ENCODE data around the gene GCSAM. TPM values are rescaled to one million over a fixed set of nuclear protein-coding genes. Genes with fewer than 3 reads are reported as not detected.

Gene GCSAM
- total RNA-seq, 1 experiment from 2014 or later: not detected

GRCh38 chr3:112109322-112109721, 23.7 kb downstream of the GCSAM start:
- Histone ChIP-seq H4K20me1 (ENCODE audit: control insufficient read depth, insufficient read depth, insufficient read length) (no peaks in the 10 kb centered on the region), H2BK12ac (ENCODE audit: insufficient read length, low read depth, low read length) (no peak overlapping the region), H4K8ac (replicated peaks; ENCODE audit: insufficient read length, low read depth, low read length) (no peak overlapping the region), H2BK120ac (ENCODE audit: low read depth, low read length, poor library complexity, severe bottlenecking) (no peak overlapping the region), H3K14ac (ENCODE audit: insufficient read depth, low read length) (no peak overlapping the region), H3T11ph (ENCODE audit: low read length) (no peak overlapping the region), H3K4me1 (ENCODE audit: insufficient read depth, low read length) (no peaks in the 10 kb centered on the region), H2BK15ac (ENCODE audit: low read depth, low read length) (no peak overlapping the region), H3K27me3 (ENCODE audit: insufficient read depth, low read length) (no peaks in the 10 kb centered on the region), H2BK20ac (ENCODE audit: low read depth, low read length, poor library complexity, severe bottlenecking) (no peak overlapping the region), H3K23ac (ENCODE audit: insufficient read length, low read depth, low read length) (no peak overlapping the region), H4K5ac (ENCODE audit: insufficient read length, low read depth, low read length) (no peak overlapping the region), H3K9me3 (ENCODE audit: control insufficient read depth, low read depth, low read length) (no peaks in the 10 kb centered on the region), H3K23me2 (ENCODE audit: insufficient read length, low read depth, low read length, poor library complexity, severe bottlenecking) (no peaks in the 10 kb centered on the region), H2AFZ (ENCODE audit: low read length) (no peak overlapping the region), H4K91ac (ENCODE audit: insufficient read length, low read depth, low read length) (no peak overlapping the region), H2BK5ac (ENCODE audit: insufficient read length, low read length) (no peak overlapping the region), H3K4ac (ENCODE audit: low read depth, low read length) (no peak overlapping the region), H3K9ac (ENCODE audit: extremely low read depth, insufficient read length, low read length) (no peak overlapping the region), H3K56ac (ENCODE audit: insufficient read length, low read depth, low read length) (no peak overlapping the region), H3K79me2 (ENCODE audit: insufficient read depth, low read length) (no peaks in the 10 kb centered on the region), H3K79me1 (ENCODE audit: insufficient read depth, low read depth, low read length, poor library complexity, severe bottlenecking) (no peaks in the 10 kb centered on the region), H3K4me2 (ENCODE audit: insufficient read depth, insufficient read length, low read length) (no peak overlapping the region), H3K18ac (ENCODE audit: insufficient read length, low read depth, low read length) (no peak overlapping the region), H3K27ac (ENCODE audit: insufficient read length, low read depth, low read length) (no peak overlapping the region), H2AK5ac (ENCODE audit: insufficient read length, low read length) (no peak overlapping the region)
- WGBS (ENCODE audit: extremely low coverage, insufficient read length, low lambda C conversion rate): no CpG with 5 or more reads among the region's 5 CpGs
- DNase-seq: no peak
- TF ChIP-seq CTCF (conservative IDR thresholded peaks at IDR 0.05): no peak
- Mint-ChIP-seq H3K4me3 (no peak overlapping the region), H3K36me3 (ENCODE audit: insufficient read depth in 1 of 3, low read depth in 3 of 3) (peaks cover 9 to 18% (median 12%) of the 10 kb centered on the region in 3 experiments; a peak in 5 of 7 replicates), H3K27ac (peak overlapping the region in 2 of 3 experiments; percentile 22 to 24; a peak in 2 of 7 replicates), H3K27me3 (ENCODE audit: low read depth) (no peaks in the 10 kb centered on the region), H3K9me3 (no peaks in the 10 kb centered on the region), H3K4me1 (peaks cover 8 to 10% of the 10 kb centered on the region in 2 experiments)
